Smooth muscle cell (in vitro differentiated cells): Measurements from ENCODE around the gene OBP2B. TPM values are rescaled to one million over a fixed set of nuclear protein-coding genes. Genes with fewer than 3 reads are reported as not detected.
"Not testable (repeated sequence)": the region's sequence is repeated elsewhere in the genome, so short reads cannot be mapped to it uniquely, and the experiment has no call there.

Source experiments
- DNase-seq: peaks from one replicate; lab custom pipeline; 2025; ENCODE audit not compliant: unreplicated experiment; lab: John Stamatoyannopoulos, UW
- H2AFZ ChIP-seq: fragments of 200-600 bp; sonication (generic); 2 replicates; pipeline ENCODE4 v1.6.0; 2016; ENCODE audit warnings: antibody characterized with exemption, low read depth, mild to moderate bottlenecking
- H3F3A ChIP-seq: fragments of 200-600 bp; sonication (generic); 2 replicates; pipeline ENCODE4 v1.6.0; 2017; ENCODE audit warnings: antibody characterized with exemption, low read depth
- H3K27ac ChIP-seq: fragments of 200-600 bp; sonication (generic); 2 replicates; pipeline ENCODE4 v1.5.1; 2016; ENCODE audit warnings: low read depth, mild to moderate bottlenecking
- H3K27me3 ChIP-seq: fragments of 200-600 bp; sonication (generic); 2 replicates; pipeline ENCODE4 v1.6.1; 2016; ENCODE audit warnings: low read depth, mild to moderate bottlenecking
- H3K36me3 ChIP-seq: fragments of 200-600 bp; sonication (generic); 2 replicates; pipeline ENCODE4 v1.5.1; 2016; ENCODE audit warnings: low read depth
- H3K4me1 ChIP-seq: fragments of 200-600 bp; sonication (generic); 2 replicates; pipeline ENCODE4 v1.5.1; 2016; ENCODE audit warnings: low read depth
- H3K4me2 ChIP-seq: fragments of 200-600 bp; sonication (generic); 2 replicates; pipeline ENCODE4 v1.6.0; 2016; ENCODE audit warnings: mild to moderate bottlenecking
- H3K4me3 ChIP-seq: fragments of 200-600 bp; sonication (generic); 2 replicates; pipeline ENCODE4 v1.5.1; 2016; ENCODE audit warnings: mild to moderate bottlenecking
- H3K79me2 ChIP-seq: fragments of 200-600 bp; sonication (generic); 2 replicates; pipeline ENCODE4 v1.6.0; 2016; ENCODE audit warnings: low read depth, mild to moderate bottlenecking
- H3K9ac ChIP-seq: fragments of 200-600 bp; sonication (generic); 2 replicates; pipeline ENCODE4 v1.6.0; 2016; ENCODE audit warnings: low read depth
- H3K9me3 ChIP-seq: fragments of 200-600 bp; sonication (generic); replicated peaks from 2 replicates; pipeline ENCODE4 v1.5.1; 2016; ENCODE audit warnings: low read depth
- H4K20me1 ChIP-seq: fragments of 200-600 bp; sonication (generic); 2 replicates; pipeline ENCODE4 v1.6.0; 2016; ENCODE audit warnings: low read depth
- WGBS: methylation state at CpG from one replicate; pipeline ENCODE4 v1.1.7; 2016; ENCODE audit warnings: low lambda C conversion rate; 5-methylcytosine and 5-hydroxymethylcytosine counted together
- polyA plus RNA-seq: library from polyadenylated mRNA; unstranded; fragments of >200 nt; fragmentation: Nextera tagmentation; extraction: Ambion mirVana; gene quantifications from 2 replicates; pipeline ENCODE4 v1.2.1, GENCODE V29; 2016
- total RNA-seq: library from RNA; depleted of rRNA; stranded (reverse); fragments of >200 nt; gene quantifications from 2 replicates; pipeline ENCODE4 v1.2.3, GENCODE V29; 2014
- TF ChIP-seq, protein P1 (sequence below): fragments of 200-600 bp; sonication (generic); IDR thresholded peaks from 2 replicates; pipeline ENCODE4 v1.5.1; 2017; ENCODE audit warnings: borderline replicate concordance, mild to moderate bottlenecking, antibody characterized with exemption; ENCODE audit not compliant: insufficient read depth, poor library complexity, severe bottlenecking

OBP2B gene, protein sequence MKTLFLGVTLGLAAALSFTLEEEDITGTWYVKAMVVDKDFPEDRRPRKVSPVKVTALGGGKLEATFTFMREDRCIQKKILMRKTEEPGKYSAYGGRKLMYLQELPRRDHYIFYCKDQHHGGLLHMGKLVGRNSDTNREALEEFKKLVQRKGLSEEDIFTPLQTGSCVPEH
- not detected in 2 replicates for total RNA-seq
- not detected in 2 replicates for polyA plus RNA-seq

DNA sequence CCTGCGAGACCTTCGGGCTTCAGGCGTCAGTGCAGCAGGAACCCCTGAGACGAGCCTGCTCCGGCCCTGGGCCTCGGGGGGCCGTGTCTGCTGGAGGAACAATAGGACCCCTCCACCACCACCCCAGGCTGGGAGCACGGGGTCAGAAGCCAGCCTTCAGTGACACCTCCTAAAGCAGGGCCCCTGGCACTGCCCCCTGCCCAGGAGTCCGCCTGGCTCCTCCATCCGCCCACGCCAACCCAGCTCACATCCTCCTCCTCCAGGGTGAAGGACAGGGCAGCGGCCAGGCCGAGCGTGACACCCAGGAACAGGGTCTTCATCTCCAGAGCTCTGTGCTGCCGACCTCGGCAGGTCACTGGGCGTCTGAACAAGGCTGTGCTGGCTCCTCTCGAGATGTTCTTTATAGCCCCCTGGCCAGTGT lies at the start of gene OBP2B:
Gene OBP2B, minus strand, starts transcription at position 371 of the 421 bp plus-strand sequence. Its CDS starts 51 bp downstream, at position 320.
- H2AFZ ChIP-seq, H3K4me2 ChIP-seq, H3K4me3 ChIP-seq, H3K9me3 ChIP-seq, H4K20me1 ChIP-seq, H3K36me3 ChIP-seq, H3K27ac ChIP-seq, DNase-seq, H3F3A ChIP-seq, H3K4me1 ChIP-seq, H3K9ac ChIP-seq, H3K79me2 ChIP-seq, H3K27me3 ChIP-seq: not testable (repeated sequence)
- 86% methylated on average over 7 of the region's 18 CpGs for WGBS

DNA sequence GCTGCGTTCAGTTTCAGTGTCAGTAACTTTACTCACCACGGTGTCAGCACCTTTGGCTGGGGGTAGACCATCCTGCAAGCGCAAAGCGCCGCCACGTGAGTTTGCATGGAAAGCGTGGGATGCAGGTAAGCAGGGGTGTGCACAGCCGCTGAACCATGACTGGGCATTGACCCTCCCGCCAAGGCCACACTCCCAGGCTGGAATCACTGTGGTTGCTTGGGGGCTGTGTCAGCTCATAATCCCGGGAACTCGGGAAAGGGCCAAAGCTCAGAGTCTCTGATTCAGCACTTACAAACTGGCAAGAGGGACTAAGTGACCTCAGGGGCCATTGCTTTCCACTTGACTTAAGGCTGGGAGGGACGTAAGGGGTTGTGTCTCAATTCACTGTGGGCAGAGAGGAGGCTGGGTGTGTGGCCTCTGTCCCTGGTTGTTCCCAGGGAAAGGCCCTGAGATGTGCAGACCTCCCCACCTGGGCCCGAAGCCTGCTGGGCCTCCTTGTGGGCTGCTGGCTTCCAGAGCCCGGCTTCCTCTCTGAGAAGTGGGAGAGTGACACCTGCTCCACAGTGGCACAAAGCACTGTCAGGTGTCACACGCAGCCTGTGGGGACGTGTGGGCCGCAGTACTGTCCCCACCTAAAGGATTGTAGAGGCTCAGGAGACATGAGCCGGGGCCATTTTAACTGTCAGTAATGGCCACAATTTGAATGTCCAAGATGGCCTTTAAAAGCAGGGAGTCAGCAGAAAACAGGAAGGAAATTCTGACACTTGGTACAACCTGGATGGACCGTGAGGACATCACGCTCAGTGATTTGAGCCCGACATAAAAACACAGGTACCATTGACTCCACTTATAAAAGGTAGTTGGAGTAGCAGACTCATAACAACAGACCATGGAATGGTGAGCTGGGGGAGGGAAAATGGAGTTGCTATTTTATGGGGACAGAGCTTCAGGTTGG lies 49.3 kb upstream of the OBP2B start:
- H3K27me3 ChIP-seq: no peaks in the 10 kb centered on the region
- H3K9ac ChIP-seq: no peak overlapping the region
- H4K20me1 ChIP-seq: no peaks in the 10 kb centered on the region
- WGBS: 89% methylated on average over 21 of the region's 21 CpGs
- no peaks in the 10 kb centered on the region for H3K9me3 ChIP-seq
- H2AFZ ChIP-seq: no peak overlapping the region
- no peaks in the 10 kb centered on the region for H3K36me3 ChIP-seq
- no peak for DNase-seq
- no peaks in the 10 kb centered on the region for H3K79me2 ChIP-seq
- no peak overlapping the region for H3K4me2 ChIP-seq
- no peaks in the 10 kb centered on the region for H3F3A ChIP-seq
- no peak overlapping the region for H3K27ac ChIP-seq
- TF ChIP-seq, protein P1, sequence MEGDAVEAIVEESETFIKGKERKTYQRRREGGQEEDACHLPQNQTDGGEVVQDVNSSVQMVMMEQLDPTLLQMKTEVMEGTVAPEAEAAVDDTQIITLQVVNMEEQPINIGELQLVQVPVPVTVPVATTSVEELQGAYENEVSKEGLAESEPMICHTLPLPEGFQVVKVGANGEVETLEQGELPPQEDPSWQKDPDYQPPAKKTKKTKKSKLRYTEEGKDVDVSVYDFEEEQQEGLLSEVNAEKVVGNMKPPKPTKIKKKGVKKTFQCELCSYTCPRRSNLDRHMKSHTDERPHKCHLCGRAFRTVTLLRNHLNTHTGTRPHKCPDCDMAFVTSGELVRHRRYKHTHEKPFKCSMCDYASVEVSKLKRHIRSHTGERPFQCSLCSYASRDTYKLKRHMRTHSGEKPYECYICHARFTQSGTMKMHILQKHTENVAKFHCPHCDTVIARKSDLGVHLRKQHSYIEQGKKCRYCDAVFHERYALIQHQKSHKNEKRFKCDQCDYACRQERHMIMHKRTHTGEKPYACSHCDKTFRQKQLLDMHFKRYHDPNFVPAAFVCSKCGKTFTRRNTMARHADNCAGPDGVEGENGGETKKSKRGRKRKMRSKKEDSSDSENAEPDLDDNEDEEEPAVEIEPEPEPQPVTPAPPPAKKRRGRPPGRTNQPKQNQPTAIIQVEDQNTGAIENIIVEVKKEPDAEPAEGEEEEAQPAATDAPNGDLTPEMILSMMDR: no peak
- H3K4me1 ChIP-seq: peaks cover 5% of the 10 kb centered on the region
- no peak overlapping the region for H3K4me3 ChIP-seq

DNA sequence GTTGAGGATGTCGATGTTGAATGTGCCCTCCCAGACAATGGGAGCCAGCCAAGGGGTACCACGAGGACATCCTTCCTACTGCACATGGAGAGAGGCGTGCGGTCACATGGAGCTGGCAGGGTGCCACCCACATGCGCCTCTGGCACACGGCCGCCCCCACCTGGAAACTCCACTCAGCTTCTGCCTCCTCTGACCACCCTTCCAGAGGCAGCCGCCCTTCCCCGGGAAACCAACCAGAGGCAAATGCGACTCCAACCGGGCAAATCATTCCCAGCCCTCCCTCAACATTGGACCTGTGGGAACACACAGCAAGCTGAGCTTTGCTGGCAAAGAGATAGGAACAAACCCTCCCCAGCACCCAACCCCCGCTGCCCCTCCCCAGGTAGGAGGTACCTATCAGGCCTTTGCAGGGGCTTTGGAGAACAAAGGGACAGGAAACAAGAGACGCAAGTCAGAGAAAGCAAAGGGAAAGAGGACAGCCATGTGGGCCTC lies 48.5 kb upstream of the OBP2B start:
- TF ChIP-seq, protein P1: no peak
- no peak overlapping the region for H3K27ac ChIP-seq
- H2AFZ ChIP-seq: no peak overlapping the region
- H3K79me2 ChIP-seq: no peaks in the 10 kb centered on the region
- H3K4me3 ChIP-seq: no peak overlapping the region
- no peak overlapping the region for H3K9ac ChIP-seq
- no peak overlapping the region for H3K4me2 ChIP-seq
- DNase-seq: no peak
- 90% methylated on average over 13 of the region's 13 CpGs for WGBS
- no peaks in the 10 kb centered on the region for H3K27me3 ChIP-seq
- peaks cover 5% of the 10 kb centered on the region for H3K4me1 ChIP-seq
- H3F3A ChIP-seq: no peaks in the 10 kb centered on the region
- no peaks in the 10 kb centered on the region for H3K36me3 ChIP-seq
- H3K9me3 ChIP-seq: no peaks in the 10 kb centered on the region
- no peaks in the 10 kb centered on the region for H4K20me1 ChIP-seq

DNA sequence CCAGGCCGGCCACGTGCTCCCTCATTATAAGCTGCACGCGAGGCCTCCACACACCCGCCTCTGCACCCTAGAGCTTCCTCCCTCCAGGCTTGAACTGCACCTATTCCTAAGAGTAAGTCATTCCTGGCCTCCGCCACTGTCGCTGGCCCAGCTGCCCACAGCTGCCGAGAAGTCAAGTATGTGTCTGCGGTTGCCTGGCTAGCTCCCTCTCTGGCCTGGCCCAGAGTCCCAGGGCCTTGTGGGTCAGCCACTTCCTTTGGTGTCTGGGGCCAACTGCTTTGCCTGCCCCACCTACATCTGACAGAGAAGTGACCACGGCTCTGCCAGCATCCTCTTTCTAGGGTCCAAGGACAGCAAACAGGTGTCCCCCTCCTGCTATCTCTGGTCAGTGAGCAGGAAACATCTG lies 47.6 kb upstream of the OBP2B start:
- Histone ChIP-seq H3K9me3 (no peaks in the 10 kb centered on the region), H3F3A (no peaks in the 10 kb centered on the region), H3K27ac (no peak overlapping the region), H3K9ac (no peak overlapping the region), H3K79me2 (no peaks in the 10 kb centered on the region), H2AFZ (no peak overlapping the region), H4K20me1 (no peaks in the 10 kb centered on the region), H3K4me2 (no peak overlapping the region), H3K27me3 (no peaks in the 10 kb centered on the region), H3K36me3 (no peaks in the 10 kb centered on the region), H3K4me3 (no peak overlapping the region), H3K4me1 (peaks cover 5% of the 10 kb centered on the region)
- DNase-seq: no peak
- 94% methylated on average over 10 of the region's 10 CpGs for WGBS
- TF ChIP-seq, protein P1: no peak
